Measurements from ENCODE around the gene ZRANB1. TPM values are rescaled to one million over a fixed set of nuclear protein-coding genes. Genes with fewer than 3 reads are reported as not detected.

Gene ZRANB1
- total and polyA plus RNA-seq, 8 donors = 7.0 to 63.7 (median 10.9) TPM

- Histone ChIP-seq H3K36me3 (peaks cover 12 to 38% (median 24%) of the 10 kb centered on the region in 4 donors), H3K4me3 (peak overlapping the region in 2 of 4 donors; percentile 1 to 4), H3K27ac (peak overlapping the region; percentile 36 to 76 (median 62)), H3K9me3 (no peaks in the 10 kb centered on the region), H3K27me3 (no peaks in the 10 kb centered on the region), H3K4me1 (peaks cover 50 to 80% (median 58%) of the 10 kb centered on the region in 4 donors)
- intact Hi-C loops (cut with DNase I; ENCODE audit: low total_unique reads) = no loop called here
- WGBS, 5 donors = 20 to 50% (median 26%) methylated on average over 21 to 26 of the region's 26 CpGs
- peak; percentile 66 to 83 for DNase-seq
- peak in 1 of 3 donors; percentile 4 for TF ChIP-seq POLR2AphosphoS5 (IDR thresholded peaks at IDR 0.05)
- no peak for TF ChIP-seq CTCF (IDR thresholded peaks at IDR 0.05)
Measured at GRCh38 chr10:125023862-125024496, 82.1 kb downstream of the ZRANB1 start.

- Histone ChIP-seq H3K27me3 (no peaks in the 10 kb centered on the region), H3K27ac (peak overlapping the region in 4 of 5 donors; percentile 60 to 76 (median 64)), H3K9me3 (no peaks in the 10 kb centered on the region), H3K4me3 (no peak overlapping the region), H3K36me3 (peaks cover 12 to 38% (median 24%) of the 10 kb centered on the region in 4 donors), H3K4me1 (peaks cover 57 to 82% (median 64%) of the 10 kb centered on the region in 4 donors)
- TF ChIP-seq POLR2AphosphoS5 (IDR thresholded peaks at IDR 0.05) (peak in 1 of 3 donors; percentile 2), POLR2A (IDR thresholded peaks at IDR 0.05) (no peak)
- peak in 1 of 2 donors; percentile 64 for DNase-seq
- 43 to 51% (median 49%) methylated on average over 16 of the region's 16 CpGs for WGBS, 5 donors
- intact Hi-C loops (cut with DNase I; ENCODE audit: low total_unique reads) = no loop called here
Measured at GRCh38 chr10:125024497-125025234, 82.7 kb downstream of the ZRANB1 start.

- peak in 1 of 2 donors; percentile 29 for DNase-seq
- WGBS, 5 donors = 26 to 47% (median 31%) methylated on average over 12 of the region's 12 CpGs
- TF ChIP-seq POLR2A (IDR thresholded peaks at IDR 0.05) (no peak), POLR2AphosphoS5 (IDR thresholded peaks at IDR 0.05) (no peak), EP300 (IDR thresholded peaks at IDR 0.05) (no peak), CTCF (IDR thresholded peaks at IDR 0.05) (no peak)
- intact Hi-C loops (cut with DNase I; ENCODE audit: low total_unique reads) = no loop called here
- Histone ChIP-seq H3K27ac (peak overlapping the region in 3 of 5 donors; percentile 35 to 76 (median 67)), H3K36me3 (peaks cover 12 to 35% (median 23%) of the 10 kb centered on the region in 4 donors), H3K4me1 (peaks cover 63 to 87% (median 68%) of the 10 kb centered on the region in 4 donors), H3K9me3 (no peaks in the 10 kb centered on the region), H3K27me3 (no peaks in the 10 kb centered on the region), H3K4me3 (no peak overlapping the region)
Measured at GRCh38 chr10:125025341-125025740, 83.4 kb downstream of the ZRANB1 start.

DNA sequence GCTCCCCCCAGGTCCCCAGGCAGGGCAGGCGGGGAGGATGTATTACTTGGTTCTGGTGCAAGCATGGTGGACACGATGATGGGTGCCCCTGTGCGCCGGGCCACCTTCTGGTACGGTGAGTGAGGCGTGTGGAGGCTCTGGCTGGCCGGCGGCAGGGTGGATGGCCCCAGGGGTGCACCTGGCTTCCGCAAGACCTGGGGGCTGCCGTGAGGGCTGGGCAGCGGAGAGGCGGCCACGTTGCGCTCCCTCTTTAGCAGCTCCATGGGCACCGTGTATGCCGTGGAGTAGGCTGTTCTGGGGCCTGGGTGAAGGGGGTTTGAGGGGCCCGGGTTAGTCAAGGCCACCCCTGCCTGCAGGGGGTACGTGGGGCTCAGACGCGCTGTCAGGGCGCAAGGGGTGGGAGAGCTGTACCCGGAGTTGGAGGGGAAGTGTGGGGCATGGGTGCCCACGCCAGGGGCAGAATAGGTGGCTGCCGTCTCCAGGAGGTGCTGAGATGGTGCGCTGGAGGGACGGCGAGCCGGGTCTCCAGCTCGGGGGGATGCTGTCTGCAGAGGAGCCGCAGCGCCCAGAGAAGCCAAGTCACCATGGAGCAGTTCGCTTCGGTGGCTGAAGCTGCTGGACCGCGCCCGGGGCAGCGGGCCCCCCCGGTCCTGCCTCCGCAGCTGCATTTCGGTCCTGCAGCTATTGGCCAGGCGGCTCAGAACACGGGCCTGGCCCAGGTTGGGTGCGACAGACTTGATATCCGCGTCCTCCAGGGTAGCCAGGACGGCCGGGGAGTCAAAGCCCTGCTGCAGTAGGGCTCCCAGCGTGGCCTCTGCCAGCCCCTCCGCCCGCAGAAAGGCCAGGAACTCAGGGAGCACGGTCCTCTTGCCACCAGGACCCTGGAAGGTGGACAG lies 84.4 kb downstream of the ZRANB1 start:
- H3K9me3 ChIP-seq = no peaks in the 10 kb centered on the region
- peaks cover 12 to 29% (median 19%) of the 10 kb centered on the region in 4 donors for H3K36me3 ChIP-seq
- peak overlapping the region in 2 of 5 donors; percentile 7 to 67 for H3K27ac ChIP-seq
- H3K4me1 ChIP-seq = peaks cover 67 to 87% (median 75%) of the 10 kb centered on the region in 4 donors
- TF ChIP-seq POLR2A (IDR thresholded peaks at IDR 0.05) (no peak), POLR2AphosphoS5 (IDR thresholded peaks at IDR 0.05) (no peak), EP300 (IDR thresholded peaks at IDR 0.05) (no peak), CTCF (IDR thresholded peaks at IDR 0.05) (no peak)
- 94 to 97% (median 96%) methylated on average over 38 to 51 of the region's 51 CpGs for WGBS, 5 donors
- H3K27me3 ChIP-seq = no peaks in the 10 kb centered on the region
- no peak overlapping the region for H3K4me3 ChIP-seq
- intact Hi-C loops (cut with DNase I; ENCODE audit: low total_unique reads) = no loop called here
- no peak for DNase-seq
